Stimulated activated CD8-positive, alpha-beta memory T cell treated with anti-CD3 and anti-CD28 coated beads, Interleukin-7, amount 100 ng/mL, for 1 hour (primary cell): ENCODE results near the gene NEAT1.

Experiments used
- DNase-seq, 2 donors: peaks; one replicate each; pipeline ENCODE4 v3.0.0-alpha.2; 2020; ENCODE audit warnings: low read depth in 2 of 2

Gene NEAT1

GRCh38 chr11:65479184-65480145 lies 56.9 kb downstream of the NEAT1 start:
- DNase-seq = no peak

GRCh38 chr11:65482306-65482850 lies 59.8 kb downstream of the NEAT1 start:
- DNase-seq = no peak

GRCh38 chr11:65485920-65486219 lies 63.3 kb downstream of the NEAT1 start:
- no peak for DNase-seq

GRCh38 chr11:65486570-65487466 lies 64.2 kb downstream of the NEAT1 start:
- DNase-seq = no peak

- DNase-seq = no peak
Measured at GRCh38 chr11:65487467-65488272, 65.1 kb downstream of the NEAT1 start.

GRCh38 chr11:65488273-65489034 lies 65.9 kb downstream of the NEAT1 start:
- no peak for DNase-seq

- DNase-seq = no peak
Measured at GRCh38 chr11:65489035-65489705, 66.6 kb downstream of the NEAT1 start.

- DNase-seq = no peak
Measured at GRCh38 chr11:65489706-65490320, 67.2 kb downstream of the NEAT1 start.

GRCh38 chr11:65491163-65491465 lies 68.5 kb downstream of the NEAT1 start:
- DNase-seq = no peak

GRCh38 chr11:65491614-65492386 lies 69.2 kb downstream of the NEAT1 start:
- no peak for DNase-seq

- no peak for DNase-seq
Measured at GRCh38 chr11:65492387-65492636, 69.7 kb downstream of the NEAT1 start.

GRCh38 chr11:65492637-65493366 lies 70.2 kb downstream of the NEAT1 start:
- no peak for DNase-seq

- DNase-seq = no peak
Measured at GRCh38 chr11:65493367-65494176, 71.0 kb downstream of the NEAT1 start.
